Stimulated activated naive CD8-positive, alpha-beta T cell treated with anti-CD3 and anti-CD28 coated beads, Interleukin-15, Interleukin-2, amounts not matched to agents 100 U/mL and 50 U/mL, for 24 hours (primary cell): Measurements from ENCODE around the gene TMEM87B.

Experiments
- ATAC-seq: fragments of 150-1000 bp; cut with Tn5 transposase; one replicate; pipeline ENCODE4 v1.10.0; 2021
- DNase-seq: peaks from one replicate; pipeline ENCODE4 v3.0.0; 2021

Gene TMEM87B

GRCh38 chr2:112151701-112152440, 96.8 kb downstream of the TMEM87B start:
- DNase-seq (no peak), ATAC-seq (no peak)

GRCh38 chr2:112152476-112153178, 97.6 kb downstream of the TMEM87B start:
- no peak for ATAC-seq
- no peak for DNase-seq

DNA sequence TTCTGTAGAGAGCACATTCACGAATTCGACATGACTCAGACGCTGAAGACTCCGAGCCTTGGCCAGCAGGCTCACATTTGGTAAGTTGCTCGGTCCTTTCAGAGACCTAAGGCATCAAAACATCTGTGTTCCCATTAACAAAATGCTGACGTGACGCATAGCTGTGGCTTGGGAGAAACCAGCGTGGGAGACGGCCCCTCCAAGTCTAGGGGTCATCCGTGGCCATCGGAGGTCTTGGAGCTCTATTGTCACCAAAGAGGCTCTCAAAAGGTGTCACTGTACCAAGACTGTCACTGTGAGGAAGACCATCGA, 98.1 kb downstream of the TMEM87B start:
- ATAC-seq: no peak
- DNase-seq: no peak

DNA sequence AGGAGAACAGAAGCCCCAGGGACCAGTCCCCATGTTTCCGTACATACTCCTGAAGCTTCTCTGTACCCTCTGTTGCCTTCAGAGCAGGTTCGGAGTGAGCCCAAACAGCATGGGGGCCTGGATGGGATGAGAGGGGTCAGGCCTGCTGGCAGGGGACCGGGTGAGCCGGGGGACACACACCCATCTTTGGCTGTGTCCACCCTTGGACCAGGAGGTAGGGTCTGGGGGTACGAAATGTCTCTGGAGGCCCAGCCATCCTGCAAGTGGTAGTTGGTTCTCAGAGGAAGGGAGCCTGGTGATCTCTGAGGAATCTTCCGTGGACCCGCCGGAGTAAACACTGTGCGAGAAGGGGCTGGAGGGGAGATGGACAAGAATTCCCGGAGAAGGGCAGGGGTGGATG, 98.4 kb downstream of the TMEM87B start:
- ATAC-seq: no peak
- DNase-seq: no peak

DNA sequence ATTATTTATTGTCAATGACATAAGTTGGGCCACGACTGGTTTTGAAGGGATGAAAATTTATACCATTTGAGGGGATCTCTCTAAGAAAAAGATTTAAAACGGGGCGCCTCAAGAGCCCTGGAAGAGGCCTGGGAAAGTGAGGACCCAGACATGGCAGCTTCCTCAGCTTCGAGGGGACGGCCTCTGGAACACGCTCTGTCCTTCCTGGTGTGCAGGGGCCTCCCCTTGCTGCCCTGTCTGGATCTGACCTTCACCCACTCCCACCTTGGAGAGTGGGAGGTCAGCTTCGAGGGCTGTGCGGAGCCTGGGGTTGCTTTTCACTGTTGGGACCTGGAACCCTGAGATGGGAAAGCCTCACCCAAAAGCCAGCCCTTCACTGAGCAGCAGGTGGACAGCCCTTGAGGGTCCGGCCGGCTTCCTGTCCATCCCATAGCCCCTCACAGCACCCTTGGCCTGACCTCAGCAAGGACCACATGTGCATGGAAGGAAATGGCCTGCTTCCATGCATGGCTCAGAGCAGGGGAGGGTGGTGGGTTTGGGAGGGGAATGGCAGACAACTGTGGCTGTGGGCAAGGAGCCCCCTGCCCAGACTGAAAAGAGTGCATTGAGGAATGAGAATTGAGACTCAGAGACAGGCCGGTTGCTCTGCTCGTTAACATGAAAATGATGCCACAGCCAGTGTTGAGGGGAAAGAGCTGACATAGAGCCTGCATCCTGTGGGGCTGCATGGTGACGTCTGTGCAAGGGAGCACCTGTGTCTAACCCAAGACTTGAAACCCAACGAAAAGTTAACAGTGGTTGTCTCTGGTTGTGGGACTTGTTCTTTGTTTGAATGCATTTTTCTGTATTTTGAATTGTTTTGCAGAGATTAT, 99.4 kb downstream of the TMEM87B start:
- ATAC-seq: peak; percentile 53
- DNase-seq: no peak

DNA sequence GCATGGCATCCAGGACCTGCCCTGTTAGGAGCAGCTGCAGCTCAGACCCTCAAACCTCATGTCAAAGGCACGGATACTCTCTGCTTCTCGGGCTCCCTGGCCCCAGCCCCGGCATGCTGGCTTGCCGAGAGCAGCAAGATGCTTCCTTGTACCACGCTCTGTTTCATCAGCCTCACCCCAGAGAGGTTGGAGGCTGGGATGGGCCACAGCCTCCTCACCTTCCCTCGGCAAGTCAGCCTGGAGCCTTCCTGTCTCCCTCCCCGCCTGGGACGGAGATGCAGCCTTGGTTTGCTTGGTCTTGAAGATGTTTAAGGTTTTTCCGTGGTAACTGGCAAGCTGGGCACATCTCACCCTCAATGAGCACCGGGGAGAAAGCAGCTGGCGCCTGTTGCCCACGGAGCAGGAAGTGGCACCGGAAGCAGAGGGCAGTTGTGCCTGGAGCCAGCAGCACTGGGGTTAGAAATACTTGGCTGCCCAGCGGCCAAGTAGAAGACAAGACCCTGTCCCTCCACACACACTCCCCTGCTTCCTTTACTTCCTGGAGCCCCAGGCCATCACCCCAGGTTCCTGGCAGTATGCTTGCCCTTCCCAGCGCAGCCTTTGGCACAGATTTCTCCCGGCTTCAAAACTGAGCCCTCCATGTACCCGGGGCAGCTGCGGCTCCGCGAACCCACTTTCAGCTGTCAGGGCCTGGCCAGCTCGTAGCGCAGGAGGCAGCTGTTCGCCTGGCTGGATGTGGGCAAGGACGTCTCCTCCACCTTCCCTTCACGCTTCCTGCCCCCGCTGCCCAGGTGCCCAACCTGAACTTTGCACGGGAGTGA, 100.5 kb downstream of the TMEM87B start:
- DNase-seq (peak; percentile 37), ATAC-seq (peak; percentile 14)

GRCh38 chr2:112156152-112156986, 101.3 kb downstream of the TMEM87B start:
- DNase-seq (peak; percentile 74), ATAC-seq (peak; percentile 64)

DNA sequence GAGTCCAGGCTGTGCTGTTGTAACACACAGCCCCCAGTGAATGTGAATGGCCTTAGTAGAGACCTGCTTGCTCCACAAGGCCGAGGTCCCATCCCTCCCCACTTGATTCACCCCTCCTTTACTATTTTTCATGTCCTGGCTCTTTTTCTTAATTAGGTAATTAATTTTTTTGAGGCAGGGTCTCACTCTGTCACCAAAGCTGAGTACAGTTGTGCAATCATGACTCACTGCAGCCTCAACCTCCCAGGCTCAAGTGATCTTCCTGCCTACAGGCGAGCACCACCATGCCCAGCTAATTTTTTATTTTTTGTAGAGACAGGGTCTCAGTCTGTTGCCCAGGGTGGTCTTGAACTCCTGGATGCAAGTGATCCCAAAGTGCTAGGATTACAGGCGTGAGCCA, 102.4 kb downstream of the TMEM87B start:
- ATAC-seq (no peak), DNase-seq (no peak)

DNA sequence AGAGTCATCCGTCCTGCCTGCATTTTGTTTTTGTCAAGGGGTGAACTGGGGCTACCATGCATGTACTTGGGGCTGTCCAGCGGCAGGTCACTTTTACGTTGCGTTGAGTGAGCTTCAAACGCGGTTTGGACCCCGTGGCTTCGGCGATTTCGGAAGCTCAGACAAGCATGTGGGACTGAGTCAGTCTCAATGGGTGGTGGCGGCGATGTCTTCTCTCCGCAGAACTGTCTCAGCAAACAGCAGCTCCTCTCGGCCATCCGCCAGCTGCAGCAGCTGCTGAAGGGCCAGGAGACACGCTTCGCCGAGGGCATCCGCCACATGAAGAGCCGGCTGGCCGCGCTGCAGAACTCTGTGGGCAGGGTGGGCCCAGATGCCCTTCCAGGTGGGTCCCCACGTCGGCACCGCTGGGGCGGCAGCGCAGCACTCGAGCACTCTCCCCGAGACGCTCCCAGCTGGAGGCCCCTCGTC, 104.4 kb downstream of the TMEM87B start:
- no peak for ATAC-seq
- no peak for DNase-seq

GRCh38 chr2:112160283-112161250, 105.5 kb downstream of the TMEM87B start:
- ATAC-seq (no peak), DNase-seq (no peak)

- DNase-seq (no peak), ATAC-seq (no peak)
These were observed 106.5 kb downstream of the TMEM87B start for GRCh38 chr2:112161431-112162145.

- ATAC-seq: no peak
- no peak for DNase-seq
These were observed 107.3 kb downstream of the TMEM87B start for GRCh38 chr2:112162341-112162740.

- no peak for DNase-seq
- ATAC-seq: no peak
These were observed 107.9 kb downstream of the TMEM87B start for GRCh38 chr2:112162956-112163355.

- ATAC-seq: no peak
- DNase-seq: no peak
These were observed 108.5 kb downstream of the TMEM87B start for GRCh38 chr2:112163541-112163981.

- DNase-seq: no peak
- no peak for ATAC-seq
These were observed 109.8 kb downstream of the TMEM87B start for GRCh38 chr2:112164876-112165275.

DNA sequence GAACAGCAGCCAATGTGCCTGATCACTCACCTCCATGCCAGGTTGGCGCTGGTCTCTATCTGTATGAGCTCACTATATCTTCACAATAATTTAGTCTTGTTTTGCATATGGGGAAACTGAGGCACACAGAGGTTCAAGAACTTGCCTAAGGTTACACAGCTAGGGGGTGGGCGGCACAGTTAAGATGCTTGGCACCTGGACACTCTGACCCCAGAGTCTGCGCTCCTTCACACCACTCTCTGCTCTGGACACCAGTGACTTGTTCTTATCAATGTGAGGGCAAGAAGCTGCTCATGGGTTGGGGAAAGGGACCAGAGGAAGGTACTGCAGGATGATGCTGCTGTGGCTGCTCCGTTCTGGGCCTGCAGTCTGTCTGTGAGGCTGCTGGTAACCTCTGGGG, 110.2 kb downstream of the TMEM87B start:
- no peak for ATAC-seq
- no peak for DNase-seq

GRCh38 chr2:112166806-112167499, 111.9 kb downstream of the TMEM87B start:
- no peak for DNase-seq
- peak; percentile 37 for ATAC-seq

DNA sequence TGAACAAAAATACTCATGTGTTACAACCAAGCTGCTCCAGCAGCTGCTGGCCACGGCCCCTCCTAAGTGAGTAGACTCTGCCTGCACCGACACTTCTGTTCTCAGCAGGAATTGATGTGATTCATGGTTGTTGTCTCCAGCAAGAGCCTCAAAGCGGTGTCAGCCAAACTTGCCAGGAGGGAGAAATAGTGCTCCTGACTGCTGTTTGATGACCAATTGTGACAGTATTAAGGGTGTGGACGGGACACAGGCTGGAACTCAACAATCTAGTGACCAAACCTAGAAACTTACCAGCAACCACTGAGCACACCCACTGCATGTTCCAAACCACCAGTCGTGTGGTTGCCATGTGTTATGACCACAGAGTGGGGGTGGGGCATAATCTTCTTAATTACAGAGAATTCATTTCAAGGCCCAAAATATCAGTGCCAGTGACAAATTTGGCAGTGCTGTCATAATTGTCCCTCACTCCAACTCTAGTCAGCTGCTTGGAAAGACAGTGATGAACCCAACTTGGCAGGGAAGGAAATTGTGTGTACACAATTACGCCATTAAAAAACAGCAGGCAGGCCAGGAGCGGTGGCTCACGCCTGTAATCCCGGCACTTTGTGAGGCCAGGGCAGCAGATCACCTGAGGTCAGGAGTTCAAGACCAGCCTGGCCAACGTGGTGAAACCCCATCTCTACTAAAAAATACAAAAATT, 113.5 kb downstream of the TMEM87B start:
- DNase-seq: no peak
- ATAC-seq: no peak
